CD14-positive monocyte (primary cell): Measurements from ENCODE around the gene SKIC8. TPM values are rescaled to one million over a fixed set of nuclear protein-coding genes. Genes with fewer than 3 reads are reported as not detected.

Experiments
- DNase-seq, 3 donors: peaks; one replicate each; pipeline ENCODE4 v3.0.0-alpha.2; 2011 to 2022
- H2AFZ ChIP-seq: 2 replicates; pipeline ENCODE4 v1.6.0; 2012; ENCODE audit warnings: mild to moderate bottlenecking, low read depth, low read length, inconsistent platforms; ENCODE audit not compliant: insufficient read depth, poor library complexity, severe bottlenecking
- H3K27ac ChIP-seq, 2 donors: 1 replicate in 1 of 2; 2 replicates in 1 of 2; pipeline ENCODE4 v1.5.1; 2012 to 2013; ENCODE audit warnings: low read length in 2 of 2, control low read depth in 1 of 2, inconsistent platforms in 1 of 2, low read depth in 1 of 2, mild to moderate bottlenecking in 1 of 2
- H3K27me3 ChIP-seq, 2 donors: one replicate each; pipeline versions ENCODE4 v1.6.0 to v1.6.1; 2011 to 2013; ENCODE audit warnings: low read length in 2 of 2; ENCODE audit not compliant: control insufficient read depth in 2 of 2, insufficient read depth in 2 of 2
- H3K36me3 ChIP-seq, 2 donors: replicated peaks in 1 of 2; 1 replicate in 1 of 2; 2 replicates in 1 of 2; pipeline versions ENCODE4 v1.5.1 to v1.6.1; 2012 to 2013; ENCODE audit warnings: low read length in 2 of 2, control low read depth in 1 of 2, inconsistent platforms in 1 of 2, mild to moderate bottlenecking in 1 of 2; ENCODE audit not compliant: insufficient read depth in 2 of 2, control insufficient read depth in 1 of 2
- H3K4me1 ChIP-seq, 2 donors: 1 replicate in 1 of 2; 2 replicates in 1 of 2; pipeline versions ENCODE4 v1.5.1 to v1.6.1; 2012 to 2013; ENCODE audit warnings: low read length in 2 of 2, control low read depth in 1 of 2, inconsistent platforms in 1 of 2, mild to moderate bottlenecking in 1 of 2, moderate library complexity in 1 of 2; ENCODE audit not compliant: insufficient read depth in 2 of 2, control insufficient read depth in 1 of 2
- H3K4me2 ChIP-seq: replicated peaks from 2 replicates; pipeline ENCODE3; 2012; ENCODE audit warnings: low read length, moderate library complexity, mild to moderate bottlenecking; ENCODE audit not compliant: poor library complexity, severe bottlenecking; ENCODE audit errors: extremely low read depth
- H3K4me3 ChIP-seq, 3 experiments: fragments of 200-600 bp in 1 of 3; sonication (generic) in 1 of 3; replicated peaks in 1 of 3; 1 replicate in 2 of 3; 2 replicates in 1 of 3; pipeline ENCODE4 v1.5.1; 2011 to 2013; ENCODE audit warnings: low read length in 3 of 3, mild to moderate bottlenecking in 3 of 3, control low read depth in 2 of 3, low read depth in 2 of 3, inconsistent platforms in 1 of 3, moderate library complexity in 1 of 3
- H3K79me2 ChIP-seq: 2 replicates; pipeline ENCODE4 v1.6.0; 2012; ENCODE audit warnings: mild to moderate bottlenecking, control low read depth, inconsistent platforms, low read length, moderate library complexity; ENCODE audit not compliant: insufficient read depth
- H3K9ac ChIP-seq: 2 replicates; pipeline ENCODE4 v1.6.0; 2017; ENCODE audit warnings: low read length, mild to moderate bottlenecking; ENCODE audit not compliant: insufficient read depth, poor library complexity, severe bottlenecking
- H3K9me3 ChIP-seq, 2 donors: replicated peaks in 1 of 2; 1 replicate in 1 of 2; 2 replicates in 1 of 2; pipeline versions ENCODE4 v1.5.1 to v1.6.1; 2012 to 2013; ENCODE audit warnings: low read length in 2 of 2, control low read depth in 1 of 2; ENCODE audit not compliant: control insufficient read depth in 1 of 2, insufficient read depth in 1 of 2
- H4K20me1 ChIP-seq: 2 replicates; pipeline ENCODE4 v1.6.0; 2012; ENCODE audit warnings: mild to moderate bottlenecking, low read length, control low read depth, moderate library complexity; ENCODE audit not compliant: insufficient read depth
- H3K27ac Mint-ChIP-seq, 7 donors: one replicate each; pipeline ENCODE4 v1.8.0; 2020; ENCODE audit warnings: mild to moderate bottlenecking in 7 of 7, mixed read lengths in 7 of 7, moderate library complexity in 6 of 7, inconsistent platforms in 2 of 7
- H3K27me3 Mint-ChIP-seq, 3 donors: one replicate each; pipeline ENCODE4 v1.8.0; 2021 to 2022; ENCODE audit warnings: low read depth in 3 of 3, mild to moderate bottlenecking in 3 of 3, mixed read lengths in 3 of 3, moderate library complexity in 3 of 3, inconsistent platforms in 1 of 3
- H3K36me3 Mint-ChIP-seq, 2 donors: one replicate each; pipeline ENCODE4 v1.8.0; 2020; ENCODE audit warnings: mixed read lengths in 2 of 2, inconsistent platforms in 1 of 2, mild to moderate bottlenecking in 1 of 2
- H3K4me1 Mint-ChIP-seq: one replicate; pipeline ENCODE4 v1.8.0; 2020; ENCODE audit warnings: mild to moderate bottlenecking, mixed read lengths
- H3K4me3 Mint-ChIP-seq, 2 donors: one replicate each; pipeline ENCODE4 v1.8.0; 2020; ENCODE audit warnings: mild to moderate bottlenecking in 2 of 2, mixed read lengths in 2 of 2, moderate library complexity in 1 of 2
- H3K9me3 Mint-ChIP-seq, 7 donors: one replicate each; pipeline ENCODE4 v1.8.0; 2020 to 2022; ENCODE audit warnings: mixed read lengths in 7 of 7, mild to moderate bottlenecking in 6 of 7, moderate library complexity in 6 of 7, inconsistent platforms in 2 of 7
- WGBS: methylation state at CpG from one replicate; pipeline ENCODE4 v1.1.5; 2013; ENCODE audit warnings: missing lambda C conversion rate; ENCODE audit not compliant: insufficient coverage; 5-methylcytosine and 5-hydroxymethylcytosine counted together
- intact Hi-C, 2 donors: fragments of 100-400 bp; cut with micrococcal nuclease; formaldehyde crosslinking; loops; one replicate each; pipeline versions ENCODE4 v1.15.0 to v1.15.1; 2023
- polyA plus RNA-seq, 3 donors: library from polyadenylated mRNA; depleted of rRNA in 1 of 3; unstranded in 2 of 3; stranded (reverse) in 1 of 3; fragments of 300-500 nt in 2 of 3; fragments of >200 nt in 1 of 3; fragmentation: Illumina TruSeq in 2 of 3; gene quantifications; 1 replicate in 2 of 3; 2 replicates in 1 of 3; pipeline ENCODE4 v1.2.3, GENCODE V29; 2012 to 2021
- TF ChIP-seq, protein P1 (sequence below): fragments of 200-600 bp; IDR thresholded peaks from one replicate; pipeline ENCODE4 v1.8.0; 2022; ENCODE audit warnings: antibody characterized with exemption, mild to moderate bottlenecking

The SKIC8 gene
- polyA plus RNA-seq, 3 donors: 59.8 to 123 (median 88.0) TPM

DNA sequence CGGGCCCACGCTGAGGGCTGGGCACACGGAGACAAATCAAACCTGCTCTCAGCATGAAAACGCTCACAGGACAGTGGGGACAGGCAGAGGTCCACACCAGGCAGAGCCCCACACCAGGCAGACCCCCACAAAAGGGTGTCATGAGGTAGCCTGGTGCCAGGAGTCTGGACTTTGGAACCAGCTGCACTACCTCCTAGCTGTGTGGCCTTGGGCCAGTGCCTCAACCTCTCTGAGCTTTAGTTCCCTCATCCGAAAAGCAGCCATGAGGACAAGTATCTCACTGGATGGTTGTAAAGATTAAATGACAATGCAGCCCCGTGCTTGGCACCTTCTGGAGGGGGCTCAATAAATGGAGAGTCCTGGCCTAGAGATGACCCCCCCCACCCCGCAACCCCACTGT, 24.3 kb upstream of the SKIC8 start:
- Mint-ChIP-seq H3K36me3 (no peaks in the 10 kb centered on the region), H3K4me3 (peak overlapping the region; percentile 50 to 53), H3K27ac (no peak overlapping the region), H3K4me1 (peaks cover 14% of the 10 kb centered on the region), H3K27me3 (peaks cover 0 to 5% (median 3%) of the 10 kb centered on the region in 3 donors), H3K9me3 (no peaks in the 10 kb centered on the region)
- Histone ChIP-seq H3K4me2 (no peak overlapping the region), H3K9me3 (no peaks in the 10 kb centered on the region), H3K79me2 (no peaks in the 10 kb centered on the region), H3K4me3 (no peak overlapping the region), H3K36me3 (no peaks in the 10 kb centered on the region), H3K9ac (no peak overlapping the region), H3K4me1 (peaks cover 10 to 11% of the 10 kb centered on the region in 2 donors), H3K27me3 (no peaks in the 10 kb centered on the region), H4K20me1 (no peaks in the 10 kb centered on the region), H3K27ac (no peak overlapping the region), H2AFZ (peak overlapping the region; percentile 53)
- intact Hi-C loops: no loop called here
- no peak for DNase-seq
- TF ChIP-seq, protein P1, sequence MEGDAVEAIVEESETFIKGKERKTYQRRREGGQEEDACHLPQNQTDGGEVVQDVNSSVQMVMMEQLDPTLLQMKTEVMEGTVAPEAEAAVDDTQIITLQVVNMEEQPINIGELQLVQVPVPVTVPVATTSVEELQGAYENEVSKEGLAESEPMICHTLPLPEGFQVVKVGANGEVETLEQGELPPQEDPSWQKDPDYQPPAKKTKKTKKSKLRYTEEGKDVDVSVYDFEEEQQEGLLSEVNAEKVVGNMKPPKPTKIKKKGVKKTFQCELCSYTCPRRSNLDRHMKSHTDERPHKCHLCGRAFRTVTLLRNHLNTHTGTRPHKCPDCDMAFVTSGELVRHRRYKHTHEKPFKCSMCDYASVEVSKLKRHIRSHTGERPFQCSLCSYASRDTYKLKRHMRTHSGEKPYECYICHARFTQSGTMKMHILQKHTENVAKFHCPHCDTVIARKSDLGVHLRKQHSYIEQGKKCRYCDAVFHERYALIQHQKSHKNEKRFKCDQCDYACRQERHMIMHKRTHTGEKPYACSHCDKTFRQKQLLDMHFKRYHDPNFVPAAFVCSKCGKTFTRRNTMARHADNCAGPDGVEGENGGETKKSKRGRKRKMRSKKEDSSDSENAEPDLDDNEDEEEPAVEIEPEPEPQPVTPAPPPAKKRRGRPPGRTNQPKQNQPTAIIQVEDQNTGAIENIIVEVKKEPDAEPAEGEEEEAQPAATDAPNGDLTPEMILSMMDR: no peak
- 65% methylated on average over 3 of the region's 7 CpGs for WGBS

DNA sequence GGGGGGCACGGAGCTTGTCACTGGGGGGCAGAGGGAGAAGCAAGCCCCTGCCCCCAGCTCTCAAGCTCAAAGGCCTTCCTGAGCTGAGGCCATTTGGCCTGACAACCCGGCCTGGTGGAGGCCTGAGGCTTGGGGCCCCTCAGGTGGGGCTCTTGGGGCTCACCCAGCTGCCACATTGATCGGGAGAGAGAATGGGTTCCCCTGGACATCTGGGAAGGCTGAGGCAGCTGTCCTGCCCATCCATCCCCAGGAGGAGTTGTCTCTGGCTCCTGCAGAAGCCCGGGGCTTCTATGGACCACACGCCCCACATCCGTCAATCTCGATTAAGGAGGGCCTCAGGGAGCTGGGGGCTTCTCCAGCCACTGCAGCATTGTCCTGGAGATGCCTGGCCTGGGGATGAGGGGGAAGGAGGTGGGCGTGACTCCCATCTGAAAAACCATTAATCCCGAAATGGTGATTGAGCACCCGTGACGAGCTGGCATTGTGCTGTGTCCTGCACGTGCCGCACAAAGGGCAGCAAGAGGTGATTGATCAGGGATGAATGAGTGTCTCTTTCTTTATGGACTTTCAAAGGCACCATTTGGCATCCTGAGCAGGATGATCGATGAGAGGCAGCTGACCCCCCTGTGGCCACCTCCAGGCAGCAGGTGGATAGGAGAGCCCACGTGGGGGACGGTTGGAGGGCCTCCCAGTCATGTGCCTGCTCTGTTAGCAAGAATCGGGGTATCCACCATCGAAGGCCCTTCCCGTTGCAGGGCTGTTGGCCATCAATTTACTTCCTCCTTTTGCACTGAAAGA, 23.5 kb upstream of the SKIC8 start:
- Mint-ChIP-seq H3K36me3 (no peaks in the 10 kb centered on the region), H3K4me3 (peak overlapping the region; percentile 50 to 64), H3K4me1 (peaks cover 14% of the 10 kb centered on the region), H3K27ac (no peak overlapping the region), H3K27me3 (peaks cover 0 to 5% (median 3%) of the 10 kb centered on the region in 3 donors), H3K9me3 (no peaks in the 10 kb centered on the region)
- Histone ChIP-seq H3K4me1 (peaks cover 10 to 11% of the 10 kb centered on the region in 2 donors), H3K4me2 (peak overlapping the region; percentile 11), H3K9me3 (no peaks in the 10 kb centered on the region), H2AFZ (peak overlapping the region; percentile 53), H3K36me3 (no peaks in the 10 kb centered on the region), H3K9ac (no peak overlapping the region), H3K27me3 (no peaks in the 10 kb centered on the region), H3K4me3 (no peak overlapping the region), H4K20me1 (no peaks in the 10 kb centered on the region), H3K79me2 (no peaks in the 10 kb centered on the region), H3K27ac (no peak overlapping the region)
- TF ChIP-seq, protein P1: no peak
- intact Hi-C loops: no loop called here
- no peak for DNase-seq
- 82% methylated on average over 13 of the region's 19 CpGs for WGBS
